Stimulated activated CD4-positive, alpha-beta T cell treated with anti-CD3 and anti-CD28 coated beads, Interleukin-1b, Interleukin-23, amount 100 ng/mL, for 1 hour (primary cell): ENCODE measurements around the gene COP1.
"Not testable (repeated sequence)": the region's sequence is repeated elsewhere in the genome, so short reads cannot be mapped to it uniquely, and the experiment has no call there.

ENCODE experiments used
- DNase-seq, 2 donors: peaks; one replicate each; pipeline ENCODE4 v3.0.0-alpha.2; 2020; ENCODE audit warnings: low read depth in 2 of 2

COP1 gene

DNA sequence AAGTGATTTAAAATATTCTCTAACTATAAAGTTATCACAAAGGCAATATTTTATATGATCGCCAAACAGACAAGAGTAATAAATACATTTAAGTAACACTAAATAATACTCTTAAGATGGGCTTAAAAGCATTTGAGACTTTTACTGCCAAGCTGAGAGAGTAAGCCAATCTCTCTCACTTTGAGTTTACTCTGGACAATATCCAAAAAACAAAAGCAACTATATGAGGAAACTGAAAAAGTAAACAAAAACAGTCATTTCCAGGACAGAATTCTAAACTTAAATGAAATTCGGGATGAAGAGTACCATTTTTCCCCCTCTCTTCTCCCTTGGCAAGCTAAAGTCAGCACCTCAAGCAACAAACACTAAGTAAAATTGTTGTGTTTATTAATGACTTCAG is 173.2 kb downstream of the COP1 start:
- no peak for DNase-seq

DNA sequence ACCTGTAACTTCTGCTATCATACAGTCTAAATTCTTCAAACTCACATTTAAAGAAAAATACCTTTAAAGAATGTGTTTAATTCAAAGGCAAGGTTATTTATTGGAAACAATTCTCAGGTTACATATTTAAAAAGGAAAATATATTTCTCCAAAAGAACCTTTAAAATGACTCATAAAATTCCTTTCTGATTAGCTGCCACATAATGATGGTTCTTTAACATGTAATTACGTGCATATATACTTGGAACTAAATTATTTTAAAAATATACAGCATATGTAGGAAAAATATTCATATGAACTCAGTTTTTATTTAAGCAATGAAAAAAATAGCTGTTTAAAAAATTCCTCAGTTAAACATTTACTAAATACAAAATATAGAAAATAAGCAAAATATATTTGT is 173.6 kb downstream of the COP1 start:
- DNase-seq = no peak

DNA sequence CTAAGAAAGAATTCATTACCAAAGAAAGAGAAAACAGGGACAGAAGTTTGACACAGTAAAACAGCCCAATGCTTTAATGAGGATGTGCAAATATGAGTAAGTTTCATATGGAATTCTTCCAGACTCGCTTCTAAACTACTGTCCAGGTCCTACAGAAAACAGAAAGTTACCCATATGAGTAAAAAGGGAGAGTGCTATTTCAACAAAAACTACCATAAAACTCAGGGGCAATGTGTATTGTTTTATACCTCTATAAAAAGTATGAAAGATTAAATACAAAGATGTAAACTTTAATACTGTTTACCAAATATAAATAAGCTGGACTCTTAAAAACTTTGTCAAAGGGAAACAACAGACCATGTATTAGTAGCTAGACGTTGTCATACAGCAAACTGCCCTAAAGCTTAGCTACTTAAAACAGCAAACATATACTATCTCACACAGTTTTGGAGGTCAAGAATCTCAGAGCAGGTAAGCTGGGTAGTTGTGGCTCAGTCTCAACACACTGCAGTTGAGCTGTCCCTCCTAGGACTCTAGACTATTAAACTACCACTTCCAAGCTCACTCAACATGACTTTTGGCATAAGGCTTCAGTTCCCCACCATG is 174.9 kb downstream of the COP1 start:
- DNase-seq = no peak

DNA sequence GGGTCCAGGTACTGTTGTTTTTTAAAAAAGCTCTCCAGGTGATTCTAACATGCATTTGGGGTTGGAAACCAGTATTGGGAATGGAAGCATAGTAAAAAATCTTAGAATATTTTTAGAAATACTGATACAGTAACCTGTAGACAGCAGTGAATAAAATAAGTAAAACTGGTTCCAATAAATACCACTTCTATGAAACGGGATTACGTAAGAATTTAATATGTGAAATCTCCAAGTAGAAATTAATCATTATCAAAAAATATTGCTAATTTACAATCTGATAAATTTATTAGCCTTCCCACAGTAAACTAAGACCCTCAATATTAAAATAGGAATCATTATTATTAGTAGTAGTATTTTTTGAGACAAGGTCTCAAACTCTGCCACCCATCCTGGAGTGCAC is 177.5 kb downstream of the COP1 start:
- no peak for DNase-seq

DNA sequence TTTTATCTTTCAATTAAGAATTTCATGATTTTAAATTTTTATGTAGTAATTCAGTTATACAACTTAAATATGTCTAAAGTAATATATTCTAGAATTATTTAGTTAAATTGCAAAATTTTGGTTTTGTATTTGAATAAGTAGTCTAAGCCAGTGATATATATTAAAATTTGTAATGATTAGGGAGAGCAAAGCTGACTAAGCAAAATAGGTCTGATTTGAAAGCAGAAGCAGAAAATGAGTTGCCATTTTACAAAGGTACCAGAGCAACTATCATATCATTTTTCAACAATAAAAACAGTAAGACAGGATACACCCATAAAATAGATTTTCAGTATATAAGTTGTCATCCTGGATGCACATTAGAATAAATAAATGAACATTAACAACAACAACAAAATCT is 177.9 kb downstream of the COP1 start:
- no peak for DNase-seq

DNA sequence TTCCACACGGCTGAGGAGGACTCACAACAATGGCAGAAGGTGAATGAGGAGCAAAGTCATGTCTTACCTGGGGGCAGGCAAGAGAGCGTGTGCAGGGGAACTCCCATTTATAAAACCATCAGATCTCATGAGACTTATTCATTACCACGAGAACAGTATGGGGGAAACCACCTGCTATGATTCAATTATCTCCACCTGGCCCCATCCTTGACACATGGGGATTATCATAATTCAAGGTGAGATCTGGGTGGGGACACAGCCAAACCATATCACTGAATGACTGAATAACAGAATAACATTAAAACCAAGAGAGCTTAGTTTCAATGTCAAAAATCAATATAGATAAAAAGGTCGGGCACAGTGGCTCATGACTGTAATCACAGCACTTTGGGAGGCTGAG is 179.2 kb downstream of the COP1 start:
- peak in 1 of 2 donors; percentile 0 for DNase-seq

DNA sequence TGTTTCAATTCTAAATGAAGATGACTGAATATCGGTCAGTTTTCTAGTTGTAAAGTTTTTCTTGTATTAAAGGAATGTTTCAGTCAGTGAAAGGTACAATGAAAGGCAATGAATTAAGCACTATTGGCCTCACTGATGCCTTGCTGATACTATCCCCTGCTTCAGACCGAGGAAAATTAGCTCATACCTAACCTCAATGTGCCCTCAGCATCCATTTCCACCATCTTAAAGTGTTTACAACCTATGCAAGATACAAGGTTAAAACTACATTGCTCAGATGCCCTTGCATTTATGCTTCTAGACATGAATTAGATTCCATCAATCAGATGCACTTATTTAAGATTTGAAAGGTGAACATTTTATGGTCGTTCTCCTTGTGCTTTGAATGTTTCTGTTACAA is 184.5 kb downstream of the COP1 start:
- no peak for DNase-seq

DNA sequence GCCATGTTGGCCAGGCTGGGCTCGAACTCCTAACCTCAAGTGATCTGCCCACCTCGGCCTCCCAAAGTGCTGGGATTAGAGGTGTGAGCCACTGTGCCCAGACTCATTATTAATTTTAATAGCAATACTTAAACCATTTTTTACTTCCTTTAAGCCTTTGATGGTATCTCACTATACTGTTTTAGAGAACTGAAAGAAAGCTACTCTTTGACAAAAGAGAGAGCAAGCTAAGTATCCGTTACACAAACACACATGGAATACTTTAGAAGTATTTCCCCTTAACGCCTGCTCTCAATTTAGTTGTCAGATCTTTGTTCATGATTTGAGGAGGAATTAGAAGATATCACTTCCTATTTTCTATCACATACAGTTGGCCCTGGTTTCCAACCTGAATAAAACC is 189.4 kb downstream of the COP1 start:
- no peak for DNase-seq

DNA sequence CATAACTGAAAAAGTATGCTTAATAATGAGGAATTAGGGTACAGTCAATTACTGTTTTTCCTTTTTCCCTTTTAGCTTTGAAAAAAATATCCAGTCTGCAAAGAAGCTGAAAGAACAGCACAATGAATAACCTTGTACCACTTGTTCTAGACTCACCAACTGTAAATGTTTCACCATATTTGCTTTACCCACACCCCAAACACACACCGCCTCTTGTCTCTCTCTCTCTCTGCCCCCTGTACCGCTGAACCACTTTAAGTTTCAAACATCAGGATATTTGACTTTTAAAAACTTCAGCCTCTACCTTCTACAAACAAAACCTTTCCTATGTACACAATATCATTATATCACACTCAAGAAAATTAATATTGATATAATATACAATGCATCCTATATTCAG is 197.1 kb downstream of the COP1 start:
- no peak for DNase-seq

DNA sequence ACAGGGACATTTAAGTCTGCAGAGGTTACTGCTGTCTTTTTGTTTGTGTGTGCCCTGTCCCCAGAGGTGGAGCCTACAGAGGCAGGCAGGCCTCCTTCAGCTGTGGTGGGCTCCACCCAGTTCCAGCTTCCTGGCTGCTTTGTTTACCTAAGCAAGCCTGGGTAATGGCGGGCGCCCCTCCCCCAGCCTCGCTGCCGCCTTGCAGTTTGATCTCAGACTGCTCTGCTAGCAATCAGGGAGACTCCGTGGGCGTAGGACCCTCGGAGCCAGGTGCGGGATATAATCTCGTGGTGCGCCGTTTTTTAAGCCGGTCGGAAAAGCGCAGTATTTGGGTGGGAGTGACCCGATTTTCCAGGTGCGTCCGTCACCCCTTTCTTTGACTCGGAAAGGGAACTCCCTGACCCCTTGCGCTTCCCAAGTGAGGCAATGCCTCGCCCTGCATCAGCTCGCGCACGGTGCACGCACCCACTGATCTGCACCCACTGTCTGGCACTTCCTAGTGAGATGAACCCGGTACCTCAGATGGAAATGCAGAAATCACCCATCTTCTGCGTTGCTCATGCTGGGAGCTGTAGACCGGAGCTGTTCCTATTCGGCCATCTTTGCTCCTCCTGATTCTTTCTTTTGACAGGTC is 199.2 kb downstream of the COP1 start:
- not testable (repeated sequence) for DNase-seq

DNA sequence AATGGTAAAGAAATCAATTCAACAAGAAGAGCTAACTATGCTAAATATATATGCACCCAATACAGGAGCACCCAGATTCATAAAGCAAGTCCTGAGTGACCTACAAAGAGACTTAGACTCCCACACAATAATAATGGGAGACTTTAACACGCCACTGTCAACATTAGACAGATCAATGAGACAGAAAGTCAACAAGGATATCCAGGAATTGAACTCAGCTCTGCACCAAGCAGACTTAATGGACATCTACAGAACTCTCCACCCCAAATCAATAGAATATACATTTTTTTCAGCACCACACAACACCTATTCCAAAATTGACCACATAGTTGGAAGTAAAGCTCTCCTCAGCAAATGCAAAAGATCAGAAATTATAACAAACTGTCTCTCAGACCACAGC is 212.4 kb downstream of the COP1 start:
- DNase-seq = not testable (repeated sequence)

DNA sequence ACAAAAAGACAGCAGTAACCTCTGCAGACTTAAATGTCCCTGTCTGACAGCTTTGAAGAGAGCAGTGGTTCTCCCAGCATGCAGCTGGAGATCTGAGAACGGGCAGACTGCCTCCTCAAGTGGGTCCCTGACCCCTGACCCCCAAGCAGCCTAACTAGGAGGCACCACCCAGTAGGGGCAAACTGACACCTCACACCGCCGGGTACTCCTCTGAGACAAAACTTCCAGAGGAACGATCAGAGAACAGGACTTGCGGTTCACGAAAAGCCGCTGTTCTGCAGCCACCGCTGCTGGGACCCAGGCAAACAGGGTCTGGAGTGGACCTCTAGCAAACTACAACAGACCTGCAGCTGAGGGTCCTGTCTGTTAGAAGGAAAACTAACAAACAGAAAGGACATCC is 214.3 kb downstream of the COP1 start:
- DNase-seq = not testable (repeated sequence)

DNA sequence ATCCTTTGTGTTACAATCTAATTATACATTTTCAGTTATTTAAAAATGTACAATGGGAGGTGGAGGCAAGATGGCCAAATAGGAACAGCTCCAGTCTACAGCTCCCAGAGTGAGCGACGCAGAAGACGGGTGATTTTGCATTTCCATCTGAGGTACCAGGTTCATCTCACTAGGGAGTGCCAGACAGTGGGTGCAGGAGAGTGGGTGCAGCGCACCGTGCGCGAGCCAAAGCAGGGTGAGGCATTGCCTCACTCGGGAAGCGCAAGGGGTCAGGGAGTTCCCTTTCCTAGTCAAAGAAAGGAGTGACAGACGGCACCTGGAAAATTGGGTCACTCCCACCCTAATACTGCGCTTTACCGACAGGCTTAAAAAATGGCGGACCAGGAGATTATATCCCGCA is 214.9 kb downstream of the COP1 start:
- not testable (repeated sequence) for DNase-seq

DNA sequence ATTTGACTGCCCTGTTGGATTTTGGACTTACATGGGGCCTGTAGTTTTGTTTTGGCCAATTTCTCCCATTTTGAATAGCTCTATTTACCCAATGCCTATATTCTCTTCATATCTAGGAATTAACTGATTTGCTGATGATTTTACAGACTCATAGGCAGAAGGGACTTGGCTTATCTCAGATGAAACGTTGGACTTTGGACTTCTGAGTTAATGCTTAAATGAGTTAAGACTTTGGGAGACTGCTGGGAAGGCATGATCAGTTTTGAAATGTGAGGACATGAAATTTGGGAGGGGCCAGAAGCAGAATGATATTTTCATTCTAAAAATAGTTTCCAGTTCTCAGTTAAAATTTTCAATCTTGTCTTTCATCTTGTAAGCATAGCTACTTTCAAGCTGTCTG is 222.3 kb downstream of the COP1 start:
- no peak for DNase-seq

DNA sequence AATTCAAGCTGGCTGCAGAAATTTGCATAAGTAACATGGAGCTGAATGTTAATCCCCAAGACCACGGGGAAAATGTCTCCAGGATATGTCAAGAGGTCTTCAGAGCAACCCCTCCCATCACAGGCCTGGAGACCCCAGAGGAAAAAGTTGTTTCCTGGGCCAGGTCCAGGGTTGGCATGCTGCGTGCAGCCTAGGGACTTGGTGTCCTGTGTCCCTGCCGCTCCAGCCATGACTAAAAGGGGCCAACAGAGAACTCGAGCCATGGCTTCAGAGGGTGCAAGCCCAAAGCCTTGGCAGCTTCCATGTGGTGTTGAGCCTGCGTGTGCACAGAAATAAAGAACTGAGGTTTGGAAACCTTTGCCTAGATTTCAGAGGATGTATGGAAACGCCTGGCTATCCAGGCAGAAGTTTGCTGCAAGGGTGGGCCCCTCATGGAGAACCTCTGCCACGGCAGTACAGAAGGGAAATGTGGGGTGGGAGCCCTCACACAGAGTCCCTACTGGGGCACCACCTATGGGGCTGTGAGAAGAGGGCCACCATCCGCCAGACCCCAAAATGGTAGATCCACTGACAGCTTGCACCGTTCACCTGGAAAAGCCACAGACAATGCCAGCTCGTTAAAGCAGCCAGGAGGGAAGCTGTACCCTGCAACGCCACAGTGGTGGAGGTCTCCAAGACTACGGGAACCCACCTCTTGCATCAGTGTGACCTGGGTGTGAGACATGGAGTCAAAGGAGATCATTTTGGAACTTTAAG is 222.9 kb downstream of the COP1 start:
- DNase-seq = no peak

DNA sequence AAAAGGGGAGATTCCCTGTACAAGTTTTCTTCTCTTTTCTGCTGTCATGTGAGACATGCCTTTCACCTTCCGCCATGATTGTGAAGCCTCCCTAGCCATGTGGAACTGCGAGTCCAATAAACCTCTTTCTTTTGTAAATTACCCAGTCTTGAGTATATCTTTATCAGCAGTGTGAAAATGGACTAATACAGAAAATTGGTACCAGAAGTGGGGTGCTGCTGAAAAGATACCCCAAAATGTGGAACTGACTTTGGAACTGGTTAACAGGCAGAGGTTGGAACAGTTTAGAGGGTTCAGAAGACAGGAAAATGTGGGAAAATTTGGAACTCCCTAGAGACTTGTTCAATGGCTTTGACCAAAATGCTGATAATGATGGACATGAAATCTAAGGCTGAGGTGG is 223.7 kb downstream of the COP1 start:
- not testable (repeated sequence) for DNase-seq

DNA sequence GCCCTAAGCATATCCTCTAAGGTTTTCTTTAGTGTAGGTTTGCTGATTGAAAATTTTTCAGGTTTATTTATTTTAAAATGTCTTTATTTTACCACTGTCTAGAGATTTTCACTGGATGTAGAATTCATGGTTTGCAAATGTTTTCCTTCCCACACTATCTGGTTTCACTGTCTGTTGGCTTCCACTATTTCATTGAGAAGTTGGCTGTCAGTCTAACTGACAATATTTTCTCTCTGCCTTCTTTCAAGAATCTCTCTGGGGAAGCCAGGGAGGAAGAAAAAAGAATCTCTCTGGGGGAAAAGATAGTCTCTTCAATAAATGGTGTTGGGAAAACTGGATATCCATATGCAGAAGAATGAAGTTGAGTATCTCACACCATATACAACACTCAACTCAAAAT is 226.0 kb downstream of the COP1 start:
- DNase-seq = no peak

DNA sequence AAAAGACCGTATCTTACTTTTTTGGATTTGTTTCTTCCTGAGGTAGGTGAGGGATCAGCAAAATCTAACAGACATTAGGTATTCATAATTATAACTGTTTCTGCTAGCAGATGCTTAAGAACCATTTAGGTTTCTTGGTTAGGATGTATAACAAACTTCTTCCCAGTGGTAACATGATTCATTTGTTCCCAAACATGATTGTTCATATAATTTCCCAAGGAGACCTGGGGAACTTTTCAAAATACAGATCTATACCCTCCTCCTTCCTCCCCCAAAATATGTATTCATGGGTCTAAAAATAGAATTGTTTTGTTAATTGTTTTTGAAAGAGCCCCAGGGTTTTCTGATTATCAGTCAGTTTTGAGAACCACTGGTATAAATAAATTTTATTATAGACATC is 228.2 kb downstream of the COP1 start:
- DNase-seq = no peak

DNA sequence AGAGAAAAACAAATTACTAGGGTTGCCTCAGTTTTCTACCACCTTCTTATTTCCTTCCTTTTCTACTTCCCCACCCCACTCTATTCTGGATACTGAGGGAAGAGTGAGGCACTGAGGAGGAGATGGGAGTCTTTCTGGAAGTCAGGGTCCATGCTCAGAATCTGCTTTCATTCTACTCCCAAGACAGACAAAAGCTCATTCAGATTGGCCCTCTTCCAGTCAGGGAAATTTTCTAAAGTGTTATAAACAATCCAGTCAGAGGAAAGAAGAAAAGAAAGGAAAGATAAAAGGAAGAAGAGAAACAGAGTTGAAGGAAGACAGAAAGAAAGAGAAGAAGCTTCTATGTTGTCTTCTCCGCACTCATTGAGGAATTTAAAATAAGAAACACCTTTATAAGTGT is 228.6 kb downstream of the COP1 start:
- DNase-seq = no peak

DNA sequence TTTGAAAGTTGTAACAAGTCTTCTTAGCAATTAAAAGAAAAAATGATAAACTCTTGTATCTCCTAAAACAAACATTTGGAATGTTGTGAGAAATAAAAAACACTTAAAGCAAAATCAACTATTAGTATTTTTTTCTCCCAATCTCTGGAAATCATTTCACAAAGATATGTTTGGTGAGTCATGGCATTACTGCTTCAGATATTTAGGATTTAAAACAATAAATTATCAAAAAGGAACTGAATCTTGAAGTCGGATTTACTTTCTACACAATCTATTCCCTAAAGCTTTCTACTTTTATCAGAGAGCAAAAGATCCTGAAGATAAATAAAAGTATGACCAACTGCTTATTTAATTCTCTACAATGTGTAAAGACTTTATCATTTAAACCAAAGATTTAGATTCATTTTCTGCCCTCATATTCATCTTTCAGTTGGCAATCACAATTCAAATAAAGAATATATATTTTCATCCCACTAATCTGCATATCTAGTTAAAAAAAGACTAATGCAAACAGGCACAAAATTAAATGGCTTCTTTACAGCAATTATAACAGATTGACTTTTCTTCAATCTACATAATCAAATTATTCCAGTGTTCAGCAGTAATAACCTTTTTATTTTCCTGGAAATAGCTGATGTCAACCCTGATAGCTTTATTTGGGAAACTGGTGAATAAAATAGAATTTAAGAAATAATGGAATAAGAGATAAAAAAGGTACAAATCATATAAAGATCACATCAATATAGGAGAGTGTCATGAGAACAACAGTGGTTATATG is 230.0 kb downstream of the COP1 start:
- DNase-seq = no peak

DNA sequence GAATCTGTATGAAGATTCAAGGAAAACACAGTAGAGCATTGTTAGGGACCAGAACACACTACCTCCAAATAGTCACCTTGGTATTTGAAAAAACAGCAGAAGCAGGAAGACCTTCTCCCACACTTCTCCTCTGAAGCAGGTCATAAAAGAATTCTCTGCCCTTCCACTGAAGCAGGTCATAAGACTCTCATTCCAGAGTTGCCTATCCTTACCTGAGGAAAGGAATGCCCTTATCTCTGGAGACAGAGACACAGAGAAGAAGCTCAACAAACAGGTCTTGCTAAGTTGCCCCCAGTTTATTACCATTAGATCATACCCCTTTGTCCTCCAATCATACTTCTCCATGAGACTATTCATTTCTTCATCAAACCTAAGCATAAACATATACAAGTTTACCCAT is 237.9 kb downstream of the COP1 start:
- no peak for DNase-seq

DNA sequence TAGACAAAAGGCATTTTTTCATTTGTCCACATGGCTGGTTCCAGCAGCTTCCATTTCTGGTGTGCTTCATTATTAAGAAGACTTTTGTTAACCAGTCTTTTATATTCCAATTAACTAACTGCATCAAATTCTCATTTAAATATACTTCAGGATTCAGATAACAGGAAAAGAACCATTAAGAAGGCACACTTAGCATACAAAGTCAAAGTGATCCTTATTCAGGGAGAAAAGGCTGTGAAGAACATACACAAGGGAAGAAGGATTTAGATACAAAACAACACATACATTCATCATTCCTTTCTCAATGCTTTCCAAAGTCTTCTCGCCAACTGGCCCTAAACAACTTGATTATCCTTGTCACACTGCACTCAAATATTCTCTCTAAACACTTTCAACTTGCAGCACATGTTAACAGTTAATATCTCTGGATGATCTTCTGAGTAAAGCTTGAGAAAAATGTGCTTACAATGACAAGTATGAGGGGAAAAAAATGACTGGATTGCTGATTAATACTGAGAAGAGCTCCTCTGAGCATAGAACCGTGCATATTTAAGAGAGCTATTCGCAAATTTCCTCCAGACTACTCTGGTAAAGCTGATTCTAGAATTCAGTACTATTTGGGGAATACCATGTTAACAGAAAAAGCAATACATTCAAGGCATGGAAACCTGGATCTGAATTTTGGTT is 238.5 kb downstream of the COP1 start:
- no peak for DNase-seq
